KOPT-K1 (cell line): ENCODE results near the gene INTS6L.

Experiments used
- H3K27ac ChIP-seq: fragments of 200-600 bp; sonication (generic); 2 replicates; pipeline ENCODE4 v1.5.1; 2016; ENCODE audit warnings: antibody characterized with exemption, mild to moderate bottlenecking, low read depth, low read length; ENCODE audit not compliant: poor library complexity, severe bottlenecking
- H3K36me3 ChIP-seq: fragments of 200-600 bp; sonication (generic); 2 replicates; pipeline ENCODE4 v1.5.1; 2017; ENCODE audit warnings: antibody characterized with exemption, mild to moderate bottlenecking, low read length, moderate library complexity; ENCODE audit not compliant: insufficient read depth
- H3K9me3 ChIP-seq: fragments of 200-600 bp; sonication (generic); 2 replicates; pipeline ENCODE4 v1.5.1; 2017; ENCODE audit warnings: antibody characterized with exemption, low read length, mild to moderate bottlenecking; ENCODE audit not compliant: insufficient read depth, poor library complexity, severe bottlenecking

INTS6L gene, protein sequence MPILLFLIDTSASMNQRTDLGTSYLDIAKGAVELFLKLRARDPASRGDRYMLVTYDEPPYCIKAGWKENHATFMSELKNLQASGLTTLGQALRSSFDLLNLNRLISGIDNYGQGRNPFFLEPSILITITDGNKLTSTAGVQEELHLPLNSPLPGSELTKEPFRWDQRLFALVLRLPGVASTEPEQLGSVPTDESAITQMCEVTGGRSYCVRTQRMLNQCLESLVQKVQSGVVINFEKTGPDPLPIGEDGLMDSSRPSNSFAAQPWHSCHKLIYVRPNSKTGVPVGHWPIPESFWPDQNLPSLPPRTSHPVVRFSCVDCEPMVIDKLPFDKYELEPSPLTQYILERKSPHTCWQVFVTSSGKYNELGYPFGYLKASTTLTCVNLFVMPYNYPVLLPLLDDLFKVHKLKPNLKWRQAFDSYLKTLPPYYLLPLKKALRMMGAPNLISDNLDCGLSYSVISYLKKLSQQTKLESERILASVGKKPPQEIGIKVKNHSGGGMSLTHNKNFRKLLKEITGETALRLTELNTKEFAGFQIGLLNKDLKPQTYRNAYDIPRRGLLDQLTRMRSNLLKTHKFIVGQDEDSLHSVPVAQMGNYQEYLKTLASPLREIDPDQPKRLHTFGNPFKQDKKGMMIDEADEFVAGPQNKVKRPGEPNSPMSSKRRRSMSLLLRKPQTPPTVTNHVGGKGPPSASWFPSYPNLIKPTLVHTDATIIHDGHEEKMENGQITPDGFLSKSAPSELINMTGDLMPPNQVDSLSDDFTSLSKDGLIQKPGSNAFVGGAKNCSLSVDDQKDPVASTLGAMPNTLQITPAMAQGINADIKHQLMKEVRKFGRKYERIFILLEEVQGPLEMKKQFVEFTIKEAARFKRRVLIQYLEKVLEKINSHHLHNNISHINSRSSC

DNA sequence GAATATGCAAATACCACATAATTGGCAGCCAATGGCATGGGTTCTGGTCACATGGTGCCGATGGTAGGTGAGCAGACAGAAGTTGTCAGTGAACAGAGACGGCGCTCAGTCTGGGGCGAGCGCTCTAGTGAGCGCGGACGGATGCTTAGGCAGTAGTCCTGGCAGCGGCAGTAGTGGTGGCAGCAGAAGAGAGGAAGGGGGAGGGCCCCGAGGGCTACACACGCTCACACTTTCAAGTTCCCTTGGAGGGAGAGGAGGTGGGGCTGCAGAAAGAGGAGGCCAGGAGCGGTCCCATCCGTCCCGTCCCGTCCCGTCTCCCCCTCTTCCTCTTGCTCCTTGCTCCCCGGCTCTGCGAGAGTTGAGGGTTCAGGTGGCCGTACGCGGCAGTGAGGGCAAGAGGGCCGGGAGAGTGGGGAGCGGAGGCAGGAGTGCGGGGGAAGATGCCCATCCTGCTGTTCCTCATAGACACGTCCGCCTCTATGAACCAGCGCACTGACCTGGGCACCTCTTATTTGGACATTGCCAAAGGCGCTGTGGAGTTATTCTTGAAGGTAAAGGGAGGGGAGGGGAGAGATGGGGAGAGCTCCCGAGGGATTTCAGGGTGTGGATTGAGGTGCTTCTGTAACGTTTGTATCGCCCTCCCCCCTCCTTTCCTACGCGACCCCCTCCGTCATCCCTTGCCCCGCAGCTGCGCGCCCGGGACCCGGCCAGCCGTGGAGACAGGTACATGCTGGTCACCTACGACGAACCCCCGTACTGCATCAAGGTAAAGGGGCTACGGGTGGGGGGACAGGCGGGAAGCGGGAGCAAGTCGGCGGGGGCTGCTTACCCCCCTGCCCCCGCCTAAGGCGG, at the start of gene INTS6L:
Gene INTS6L (plus strand): TSS at position 108 of the 852 bp plus-strand sequence. CDS start 333 bp downstream, at position 441.
- Histone ChIP-seq H3K36me3 (no peaks in the 10 kb centered on the region), H3K9me3 (no peaks in the 10 kb centered on the region), H3K27ac (peak within 1 kb of the TSS; percentile 90)

DNA sequence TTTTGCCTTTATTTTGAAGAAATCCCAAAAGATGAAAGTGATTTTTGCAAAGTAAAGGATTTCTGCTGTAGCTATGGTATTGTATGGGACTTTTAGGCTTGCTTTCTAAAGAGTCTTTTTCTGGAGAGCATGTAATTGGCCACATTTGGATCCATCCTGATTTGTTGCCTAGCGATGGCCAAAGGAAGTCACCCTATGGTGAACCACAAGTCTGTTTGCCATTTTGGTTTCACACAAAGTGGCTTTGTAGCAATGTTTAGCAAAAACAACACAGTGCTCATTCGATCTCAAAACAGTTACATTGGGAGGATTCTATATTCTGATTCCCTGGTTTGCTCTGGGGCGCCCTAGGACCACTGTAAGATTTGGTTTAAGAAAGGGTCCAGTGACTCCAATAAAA, 44.1 kb upstream of the INTS6L start:
- Histone ChIP-seq H3K9me3 (no peaks in the 10 kb centered on the region), H3K36me3 (no peaks in the 10 kb centered on the region), H3K27ac (no peak overlapping the region)

DNA sequence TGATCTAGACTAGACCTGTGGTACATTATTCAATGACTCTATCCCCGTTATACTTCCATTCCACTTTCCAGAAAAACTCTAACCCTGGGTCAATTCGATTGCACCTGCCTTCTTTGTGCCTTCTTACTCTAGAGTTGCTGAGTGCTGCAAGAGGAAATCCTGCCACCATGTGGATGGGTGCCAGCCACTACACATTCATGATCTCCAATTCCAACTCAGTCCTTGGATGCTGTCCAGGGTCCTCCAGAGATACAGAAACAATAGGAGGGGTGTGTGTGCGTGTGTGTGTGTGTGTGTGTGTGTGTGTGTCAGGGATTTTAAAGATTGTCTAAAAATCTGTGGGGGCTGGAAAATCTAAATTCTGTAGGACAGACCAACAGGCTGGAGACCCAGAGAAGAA, 42.9 kb upstream of the INTS6L start:
- no peaks in the 10 kb centered on the region for H3K36me3 ChIP-seq
- H3K9me3 ChIP-seq, result no peaks in the 10 kb centered on the region
- H3K27ac ChIP-seq, result no peak overlapping the region

DNA sequence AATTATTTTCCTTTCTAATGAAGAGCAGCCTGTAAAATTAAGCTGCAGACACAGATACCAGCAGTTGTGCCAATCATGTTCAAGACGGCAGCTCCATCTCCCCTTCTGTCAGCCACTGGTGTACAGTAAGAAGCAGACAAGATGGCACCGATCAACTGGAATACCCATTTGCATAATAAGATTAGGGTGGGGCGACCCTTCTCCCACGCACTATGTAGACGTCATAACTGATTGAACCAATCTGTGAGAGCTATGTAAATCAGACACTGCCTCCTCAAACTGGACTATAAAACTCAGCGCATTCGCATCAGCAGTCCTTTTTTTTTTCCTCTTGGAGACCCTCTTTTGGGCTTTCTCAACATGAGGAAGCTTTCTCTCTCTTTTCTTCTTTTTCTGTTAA, 40.4 kb upstream of the INTS6L start:
- Histone ChIP-seq H3K9me3 (no peaks in the 10 kb centered on the region), H3K36me3 (no peaks in the 10 kb centered on the region), H3K27ac (no peak overlapping the region)

DNA sequence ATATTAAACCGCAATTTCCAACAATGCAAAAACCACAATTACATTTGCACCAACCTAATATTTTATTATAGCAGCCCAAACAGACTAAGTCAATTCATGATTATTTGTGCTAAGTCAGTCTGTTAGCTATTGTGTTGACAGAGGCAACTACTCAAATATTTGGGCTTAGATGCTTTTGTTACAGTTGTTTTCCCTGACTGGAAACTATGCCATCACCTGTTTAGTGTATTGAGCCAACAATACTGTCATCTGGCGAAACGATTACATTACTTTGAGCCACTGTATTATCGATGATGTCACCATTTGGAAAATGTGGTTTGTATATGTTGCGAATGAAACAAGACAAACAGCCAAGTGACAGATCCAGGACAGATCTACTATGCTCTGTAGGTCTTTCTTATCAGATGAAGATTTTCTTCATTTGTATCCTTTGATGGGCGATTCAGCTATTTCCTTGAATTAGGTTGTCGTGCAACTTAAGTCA, 38.7 kb upstream of the INTS6L start:
- no peaks in the 10 kb centered on the region for H3K9me3 ChIP-seq
- no peaks in the 10 kb centered on the region for H3K36me3 ChIP-seq
- H3K27ac ChIP-seq, result no peak overlapping the region

DNA sequence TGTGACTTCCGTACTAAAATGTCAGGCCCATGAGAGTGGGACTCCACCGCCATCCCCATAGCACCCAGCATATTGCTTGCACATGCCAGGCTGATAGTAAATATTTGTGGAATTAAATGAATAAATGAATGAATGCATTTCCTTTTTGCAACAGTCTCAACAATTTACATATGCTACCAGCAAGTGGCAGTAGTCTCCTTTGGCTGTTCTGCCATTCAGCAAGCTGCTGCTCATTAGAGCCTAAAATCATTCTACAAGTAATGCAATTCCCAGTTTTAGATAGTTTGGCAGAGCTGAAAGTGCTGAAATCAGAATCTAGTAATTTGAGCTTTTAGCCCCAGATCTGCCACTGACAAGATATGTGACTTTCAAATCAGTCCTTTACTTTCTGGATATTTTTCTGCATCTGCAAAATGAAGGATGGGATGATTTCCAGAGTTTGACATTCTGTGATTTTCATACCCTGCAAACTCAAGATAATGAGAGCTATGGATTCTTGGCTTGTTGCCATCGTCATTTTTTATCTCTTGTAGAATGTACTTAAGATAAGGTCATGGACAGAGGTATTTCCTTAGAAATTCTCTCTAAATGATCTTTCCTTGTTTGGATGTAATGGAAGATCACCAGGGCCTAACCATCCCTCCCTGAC, 35.7 kb upstream of the INTS6L start:
- Histone ChIP-seq H3K36me3 (no peaks in the 10 kb centered on the region), H3K9me3 (no peaks in the 10 kb centered on the region), H3K27ac (no peak overlapping the region)

DNA sequence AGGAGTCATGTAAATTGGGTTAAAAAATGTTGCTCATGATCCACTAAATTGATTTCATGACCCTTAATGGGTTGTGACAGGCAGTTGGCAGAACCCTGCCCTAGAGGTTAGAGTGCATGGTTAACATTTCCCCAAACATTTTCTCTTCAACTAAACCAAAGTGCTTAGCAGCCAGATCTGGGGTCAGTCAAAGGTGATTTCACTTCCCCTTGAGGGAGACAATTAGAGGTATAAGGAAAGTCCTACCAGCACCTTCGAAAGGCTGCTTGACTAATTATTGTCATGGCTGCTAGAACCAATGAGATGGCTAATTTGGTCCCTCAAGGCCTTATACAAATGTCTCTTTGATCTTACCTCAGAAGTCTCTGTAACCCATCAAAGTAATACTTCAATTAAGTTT, 30.9 kb upstream of the INTS6L start:
- H3K36me3 ChIP-seq, result no peaks in the 10 kb centered on the region
- H3K9me3 ChIP-seq, result no peaks in the 10 kb centered on the region
- H3K27ac ChIP-seq, result no peak overlapping the region

DNA sequence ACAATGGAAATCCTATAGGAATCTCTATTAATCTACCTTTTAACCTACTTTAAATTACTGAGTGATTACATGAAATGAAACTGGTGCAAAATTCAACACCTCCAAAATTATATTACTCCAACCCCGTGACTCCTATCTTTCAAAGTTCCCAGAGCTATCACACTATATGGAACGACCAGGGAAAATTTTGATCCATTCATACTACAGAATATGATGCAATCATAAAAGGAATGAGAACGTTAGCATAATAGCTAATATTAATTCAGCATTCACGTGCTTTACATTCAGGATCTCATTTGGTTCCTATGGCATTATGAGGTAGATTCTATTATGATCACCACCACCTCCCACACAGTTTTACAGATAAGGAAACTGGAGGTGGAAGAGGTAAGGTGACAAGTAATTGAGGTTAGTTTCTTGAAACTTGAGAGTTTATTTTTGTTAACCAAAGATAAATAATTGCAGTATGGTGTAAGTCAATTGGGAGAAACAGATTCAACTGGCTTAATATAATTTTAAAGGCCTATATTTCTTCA, 29.4 kb upstream of the INTS6L start:
- no peaks in the 10 kb centered on the region for H3K9me3 ChIP-seq
- no peak overlapping the region for H3K27ac ChIP-seq
- no peaks in the 10 kb centered on the region for H3K36me3 ChIP-seq

DNA sequence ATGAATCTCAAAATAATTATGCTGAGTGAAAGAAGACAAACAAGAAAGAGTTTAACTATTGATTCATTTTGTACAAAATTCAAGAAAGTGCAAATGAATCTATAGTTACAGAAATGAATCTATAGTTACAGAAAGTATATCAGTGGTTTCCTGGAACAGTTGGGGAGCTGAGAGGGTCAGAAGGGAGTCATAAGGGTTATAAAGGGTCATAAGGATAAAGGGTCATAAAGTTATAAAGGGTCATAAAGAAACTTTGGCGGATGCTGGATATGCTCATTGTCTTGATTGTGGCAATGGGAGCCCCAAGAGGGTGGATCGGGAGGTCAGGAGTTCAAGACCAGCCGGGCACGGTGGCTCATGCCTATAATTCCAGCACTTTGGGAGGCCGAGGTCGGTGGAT, 26.0 kb upstream of the INTS6L start:
- Histone ChIP-seq H3K36me3 (no peaks in the 10 kb centered on the region), H3K9me3 (no peaks in the 10 kb centered on the region), H3K27ac (no peak overlapping the region)

DNA sequence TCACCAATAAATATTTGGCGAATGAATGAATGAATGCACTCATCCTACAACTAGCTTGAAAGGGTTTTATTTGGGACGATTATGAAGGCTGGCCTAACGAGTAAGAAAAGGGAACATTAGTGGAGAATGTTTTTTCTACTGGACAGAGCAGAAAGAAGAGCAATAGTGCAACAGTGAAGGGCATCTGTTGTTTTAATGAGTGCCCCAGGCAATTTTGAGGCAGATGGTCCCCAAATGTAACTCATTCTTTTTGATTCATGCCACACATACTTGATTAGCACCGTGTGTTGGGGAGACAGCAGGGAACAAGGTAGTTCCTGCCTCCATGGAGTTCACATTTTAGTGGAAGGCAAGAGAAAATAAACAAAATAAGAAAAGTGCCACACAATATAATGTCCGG, 22.7 kb upstream of the INTS6L start:
- H3K9me3 ChIP-seq, result no peaks in the 10 kb centered on the region
- no peak overlapping the region for H3K27ac ChIP-seq
- H3K36me3 ChIP-seq, result no peaks in the 10 kb centered on the region

DNA sequence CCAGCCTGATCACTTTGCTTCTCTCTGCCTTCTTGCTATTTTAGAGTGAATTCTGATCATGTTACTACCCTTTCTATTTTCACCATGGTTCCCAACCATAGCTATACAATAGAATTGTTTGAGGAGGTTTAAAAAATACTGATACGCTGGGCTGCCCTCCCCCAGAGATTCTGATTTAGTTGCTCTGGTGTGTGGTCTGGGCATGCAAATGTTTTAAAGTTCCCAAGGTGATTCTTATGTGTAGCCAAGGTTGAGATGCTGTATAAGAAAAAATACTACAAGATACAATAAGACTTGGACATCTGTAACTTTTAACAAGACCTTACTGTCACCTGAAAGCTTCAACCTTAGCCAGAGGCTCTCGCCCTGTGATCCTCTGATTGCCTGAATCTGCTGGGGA, 22.2 kb upstream of the INTS6L start:
- Histone ChIP-seq H3K9me3 (no peaks in the 10 kb centered on the region), H3K27ac (no peak overlapping the region), H3K36me3 (no peaks in the 10 kb centered on the region)

DNA sequence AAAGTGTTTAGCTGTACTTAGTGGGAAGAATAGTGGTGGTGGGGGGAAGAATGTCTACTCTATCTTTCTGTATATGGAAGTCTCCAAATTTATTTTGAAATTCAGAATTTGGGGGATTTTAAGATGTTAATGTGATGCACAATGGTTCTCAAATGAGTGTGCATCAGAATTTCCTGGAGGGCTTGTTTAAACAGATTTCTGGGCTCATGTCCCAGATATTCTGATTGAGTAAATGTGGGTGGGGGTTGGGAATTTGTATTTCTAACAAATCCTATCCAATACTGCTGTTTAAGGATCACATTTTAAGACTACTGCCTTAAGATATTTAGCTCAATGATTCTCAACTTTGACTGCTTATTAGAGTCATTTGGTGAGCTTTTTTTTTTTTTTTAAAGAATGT, 15.1 kb upstream of the INTS6L start:
- H3K9me3 ChIP-seq, result no peaks in the 10 kb centered on the region
- no peaks in the 10 kb centered on the region for H3K36me3 ChIP-seq
- H3K27ac ChIP-seq, result no peak overlapping the region

DNA sequence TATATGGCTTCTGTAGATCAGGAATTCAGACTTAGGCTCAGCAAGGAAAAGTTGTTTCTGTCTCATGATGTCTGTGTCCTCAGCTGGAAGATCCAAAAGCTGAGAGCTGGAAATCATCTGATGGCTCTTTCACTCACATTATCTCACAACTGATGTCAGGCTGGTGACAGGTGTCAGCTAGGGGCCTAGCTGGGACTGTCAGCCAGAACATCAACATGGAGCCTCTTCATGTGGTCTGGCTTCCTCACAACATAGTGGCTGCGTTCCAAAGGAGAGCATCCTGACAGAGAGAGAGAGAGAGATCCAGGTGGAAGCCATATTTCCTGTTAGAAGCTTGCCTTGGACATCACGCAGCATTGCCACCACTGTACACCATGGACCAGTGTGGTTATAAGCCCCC, 10.6 kb upstream of the INTS6L start:
- H3K36me3 ChIP-seq, result no peaks in the 10 kb centered on the region
- H3K27ac ChIP-seq, result no peak overlapping the region
- H3K9me3 ChIP-seq, result no peaks in the 10 kb centered on the region

DNA sequence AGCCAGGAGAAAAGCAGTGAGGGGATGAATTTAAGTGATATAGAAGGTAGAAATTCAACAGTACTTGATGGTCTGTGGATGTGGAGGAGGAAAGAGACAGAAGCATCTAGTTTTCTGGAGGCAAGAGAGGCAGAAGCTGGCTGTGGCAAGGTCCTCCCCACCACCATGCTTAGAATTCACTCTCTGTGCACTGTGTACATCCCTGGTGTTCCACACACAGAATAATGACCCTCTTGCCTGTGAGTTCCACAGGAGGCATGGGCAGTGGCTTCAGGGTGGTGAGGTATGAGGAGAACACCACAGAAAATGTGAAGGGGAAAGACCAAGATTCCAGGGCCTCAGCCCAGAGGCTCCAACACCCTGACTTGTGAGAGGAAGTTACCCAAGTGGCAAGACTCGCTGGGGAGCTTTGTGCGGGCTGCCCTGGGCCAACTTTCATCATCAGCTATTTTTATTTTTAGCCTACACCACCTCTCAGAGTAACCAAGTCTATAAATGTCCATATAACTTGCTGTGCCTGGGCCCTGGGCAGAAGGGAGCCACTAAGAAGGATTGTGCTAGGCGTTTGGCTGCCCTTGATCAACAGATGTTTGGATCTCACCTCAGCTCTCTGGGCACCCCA, 7.8 kb upstream of the INTS6L start:
- Histone ChIP-seq H3K9me3 (no peaks in the 10 kb centered on the region), H3K27ac (no peak overlapping the region)

More for the DNA sequence above, 7.8 kb upstream of the INTS6L start:
- H3K36me3 ChIP-seq, result no peaks in the 10 kb centered on the region
